ENCODE data around the gene RS1.

Gene RS1

DNA sequence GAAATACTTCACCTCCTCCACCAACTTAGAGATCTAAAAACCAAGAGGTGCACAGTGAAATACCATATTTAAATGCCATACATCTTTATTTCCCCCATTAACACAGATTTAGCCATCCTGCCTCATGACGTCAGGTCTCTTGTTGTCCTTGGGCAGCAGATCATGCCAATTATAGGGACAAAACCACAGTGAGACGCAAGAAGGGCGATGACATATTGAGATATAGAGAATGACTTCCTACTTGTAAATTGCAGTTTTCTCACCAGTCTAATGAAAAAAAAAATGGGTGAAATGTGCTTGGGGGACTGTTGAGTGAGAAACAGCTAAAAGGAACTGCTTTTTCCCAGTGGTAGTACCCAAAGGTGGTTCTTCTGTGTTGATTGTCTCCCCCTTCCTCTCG is 24.3 kb downstream of the RS1 start:
- Histone ChIP-seq H3K4me1 (ENCODE audit: insufficient read depth, low read length, severe bottlenecking) (no peaks in the 10 kb centered on the region), H3K27me3 (ENCODE audit: insufficient read depth, low read length) (no peaks in the 10 kb centered on the region), H2AFZ (ENCODE audit: low read length) (no peak overlapping the region), H3F3A (ENCODE audit: insufficient read depth, low read length) (no peaks in the 10 kb centered on the region), H3K9me3 (ENCODE audit: low read length) (no peaks in the 10 kb centered on the region), H3K4me2 (ENCODE audit: low read length) (no peak overlapping the region), H3K36me3 (ENCODE audit: insufficient read depth, low read length) (no peaks in the 10 kb centered on the region), H3K27ac (ENCODE audit: low read depth, low read length, poor library complexity, severe bottlenecking) (no peak overlapping the region), H3K79me2 (ENCODE audit: insufficient read depth, low read length) (no peaks in the 10 kb centered on the region), H3K9ac (ENCODE audit: low read length) (no peak overlapping the region), H3K9me2 (ENCODE audit: low read depth, low read length) (no peaks in the 10 kb centered on the region), H4K20me1 (ENCODE audit: insufficient read depth, low read length) (no peaks in the 10 kb centered on the region), H3K4me3 (ENCODE audit: low read depth, low read length, poor library complexity, severe bottlenecking) (no peak overlapping the region)
- TF ChIP-seq, protein P1, sequence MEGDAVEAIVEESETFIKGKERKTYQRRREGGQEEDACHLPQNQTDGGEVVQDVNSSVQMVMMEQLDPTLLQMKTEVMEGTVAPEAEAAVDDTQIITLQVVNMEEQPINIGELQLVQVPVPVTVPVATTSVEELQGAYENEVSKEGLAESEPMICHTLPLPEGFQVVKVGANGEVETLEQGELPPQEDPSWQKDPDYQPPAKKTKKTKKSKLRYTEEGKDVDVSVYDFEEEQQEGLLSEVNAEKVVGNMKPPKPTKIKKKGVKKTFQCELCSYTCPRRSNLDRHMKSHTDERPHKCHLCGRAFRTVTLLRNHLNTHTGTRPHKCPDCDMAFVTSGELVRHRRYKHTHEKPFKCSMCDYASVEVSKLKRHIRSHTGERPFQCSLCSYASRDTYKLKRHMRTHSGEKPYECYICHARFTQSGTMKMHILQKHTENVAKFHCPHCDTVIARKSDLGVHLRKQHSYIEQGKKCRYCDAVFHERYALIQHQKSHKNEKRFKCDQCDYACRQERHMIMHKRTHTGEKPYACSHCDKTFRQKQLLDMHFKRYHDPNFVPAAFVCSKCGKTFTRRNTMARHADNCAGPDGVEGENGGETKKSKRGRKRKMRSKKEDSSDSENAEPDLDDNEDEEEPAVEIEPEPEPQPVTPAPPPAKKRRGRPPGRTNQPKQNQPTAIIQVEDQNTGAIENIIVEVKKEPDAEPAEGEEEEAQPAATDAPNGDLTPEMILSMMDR (IDR thresholded peaks at IDR 0.05; ENCODE audit: low read length), result no peak
- no peak for TF ChIP-seq EZH2 (IDR thresholded peaks at IDR 0.05; ENCODE audit: borderline replicate concordance, low read length)

DNA sequence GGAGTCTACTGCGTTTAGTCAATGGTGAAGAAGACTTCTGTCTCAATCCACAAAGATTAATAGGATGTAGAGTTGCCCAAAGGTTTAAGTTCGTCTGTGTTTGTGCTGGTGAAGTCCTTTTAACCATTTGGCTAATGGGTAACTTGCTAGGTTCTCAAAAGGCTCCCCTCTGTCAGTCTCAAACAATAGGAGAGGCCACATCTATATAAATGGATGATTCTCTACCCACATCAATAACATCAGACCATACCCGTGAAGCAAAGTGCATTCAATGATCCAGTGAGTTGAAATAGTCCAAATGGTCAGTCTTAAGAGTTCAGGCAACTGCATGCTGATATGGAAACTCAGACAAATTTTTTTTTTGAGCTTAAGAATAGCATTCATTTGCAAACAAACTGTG is 28.1 kb downstream of the RS1 start:
- no peak overlapping the region for H3K4me2 ChIP-seq (ENCODE audit: low read length)
- H3K36me3 ChIP-seq (ENCODE audit: insufficient read depth, low read length), result no peaks in the 10 kb centered on the region
- H3K9me3 ChIP-seq (ENCODE audit: low read length), result no peaks in the 10 kb centered on the region
- H3K4me1 ChIP-seq (ENCODE audit: insufficient read depth, low read length, severe bottlenecking), result no peaks in the 10 kb centered on the region
- no peaks in the 10 kb centered on the region for H3K9me2 ChIP-seq (ENCODE audit: low read depth, low read length)
- no peaks in the 10 kb centered on the region for H3K27me3 ChIP-seq (ENCODE audit: insufficient read depth, low read length)
- no peaks in the 10 kb centered on the region for H4K20me1 ChIP-seq (ENCODE audit: insufficient read depth, low read length)
- no peak overlapping the region for H3K4me3 ChIP-seq (ENCODE audit: low read depth, low read length, poor library complexity, severe bottlenecking)
- no peak overlapping the region for H2AFZ ChIP-seq (ENCODE audit: low read length)
- TF ChIP-seq, protein P1 (IDR thresholded peaks at IDR 0.05; ENCODE audit: low read length), result no peak
- no peak for TF ChIP-seq EZH2 (IDR thresholded peaks at IDR 0.05; ENCODE audit: borderline replicate concordance, low read length)
- H3F3A ChIP-seq (ENCODE audit: insufficient read depth, low read length), result no peaks in the 10 kb centered on the region
- no peak overlapping the region for H3K9ac ChIP-seq (ENCODE audit: low read length)
- no peaks in the 10 kb centered on the region for H3K79me2 ChIP-seq (ENCODE audit: insufficient read depth, low read length)
- no peak overlapping the region for H3K27ac ChIP-seq (ENCODE audit: low read depth, low read length, poor library complexity, severe bottlenecking)

DNA sequence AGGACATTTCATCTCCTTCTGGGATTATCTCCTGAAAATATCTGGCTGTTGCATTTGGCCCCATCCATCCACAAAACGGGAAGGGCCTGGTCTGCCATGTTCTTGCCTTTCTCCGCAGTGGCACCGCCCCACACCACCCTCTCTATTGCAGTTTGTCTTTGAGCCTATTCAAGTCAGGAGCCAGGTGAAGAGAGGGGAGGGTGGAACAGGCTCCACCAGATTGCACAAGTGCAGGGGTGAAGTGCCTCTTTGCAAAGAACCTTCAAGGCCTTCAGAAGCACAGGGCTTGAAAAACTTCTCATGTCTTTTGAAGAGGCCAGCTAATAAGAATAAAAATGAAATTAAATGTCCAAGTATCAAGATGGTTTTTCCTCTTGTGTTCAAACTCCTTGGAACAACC is 28.7 kb downstream of the RS1 start:
- H3K27ac ChIP-seq (ENCODE audit: low read depth, low read length, poor library complexity, severe bottlenecking), result no peak overlapping the region
- H3K36me3 ChIP-seq (ENCODE audit: insufficient read depth, low read length), result no peaks in the 10 kb centered on the region
- no peaks in the 10 kb centered on the region for H3F3A ChIP-seq (ENCODE audit: insufficient read depth, low read length)
- H3K9ac ChIP-seq (ENCODE audit: low read length), result no peak overlapping the region
- H3K79me2 ChIP-seq (ENCODE audit: insufficient read depth, low read length), result no peaks in the 10 kb centered on the region
- H2AFZ ChIP-seq (ENCODE audit: low read length), result no peak overlapping the region
- H3K9me3 ChIP-seq (ENCODE audit: low read length), result no peaks in the 10 kb centered on the region
- H3K4me2 ChIP-seq (ENCODE audit: low read length), result no peak overlapping the region
- H3K27me3 ChIP-seq (ENCODE audit: insufficient read depth, low read length), result no peaks in the 10 kb centered on the region
- no peaks in the 10 kb centered on the region for H4K20me1 ChIP-seq (ENCODE audit: insufficient read depth, low read length)
- H3K4me3 ChIP-seq (ENCODE audit: low read depth, low read length, poor library complexity, severe bottlenecking), result no peak overlapping the region
- no peaks in the 10 kb centered on the region for H3K4me1 ChIP-seq (ENCODE audit: insufficient read depth, low read length, severe bottlenecking)
- no peaks in the 10 kb centered on the region for H3K9me2 ChIP-seq (ENCODE audit: low read depth, low read length)
- no peak for TF ChIP-seq EZH2 (IDR thresholded peaks at IDR 0.05; ENCODE audit: borderline replicate concordance, low read length)
- TF ChIP-seq, protein P1 (IDR thresholded peaks at IDR 0.05; ENCODE audit: low read length), result no peak

Data from OCI-LY1 (cell line).